CMK (cell line): Measurements from ENCODE around the gene COG5.

ENCODE experiments used
- DNase-seq: peaks from one replicate; pipeline ENCODE4 v3.0.0-alpha.2; 2010; ENCODE audit warnings: low read depth

COG5 gene

DNA sequence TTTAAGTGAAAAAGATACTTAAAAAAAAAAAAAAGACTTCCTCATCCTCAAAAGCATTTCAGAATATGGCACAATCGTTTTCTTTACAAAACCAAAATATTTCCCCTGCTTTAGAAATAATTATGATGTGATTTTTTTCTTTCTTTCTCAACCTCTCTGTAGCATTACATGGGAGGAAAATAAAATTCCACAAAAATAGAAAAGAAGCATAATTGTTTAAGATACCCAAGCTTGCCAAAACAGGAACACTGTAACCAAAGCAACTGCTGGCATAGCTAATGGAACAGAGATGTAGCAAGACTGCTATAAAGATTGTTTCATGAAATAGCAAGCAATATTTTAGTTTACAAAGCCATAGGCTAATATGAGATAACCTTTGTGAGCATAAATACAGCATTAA is 169.4 kb downstream of the COG5 start:
- DNase-seq = no peak

- no peak for DNase-seq
These were observed 170.9 kb downstream of the COG5 start for GRCh38 chr7:107392830-107393229.

DNA sequence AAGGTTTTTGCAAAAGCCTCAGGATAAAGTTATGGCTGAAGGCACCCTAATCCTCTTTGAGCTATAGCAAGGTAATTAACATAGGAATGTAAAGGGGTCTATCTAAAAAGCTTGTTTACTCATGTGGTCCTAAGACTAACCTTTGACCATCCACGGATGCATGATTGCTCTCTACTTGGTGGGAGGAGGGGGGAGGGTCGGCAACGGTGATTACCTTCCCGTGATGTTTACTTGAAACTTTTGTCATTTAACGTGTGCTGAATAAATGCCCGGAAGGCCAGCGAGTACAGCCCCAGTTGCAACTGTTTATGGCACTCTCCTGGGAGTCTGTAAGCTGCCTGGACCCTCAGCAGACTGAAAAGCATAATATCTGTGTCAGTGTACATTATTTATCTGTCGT is 172.8 kb downstream of the COG5 start:
- DNase-seq = no peak

DNA sequence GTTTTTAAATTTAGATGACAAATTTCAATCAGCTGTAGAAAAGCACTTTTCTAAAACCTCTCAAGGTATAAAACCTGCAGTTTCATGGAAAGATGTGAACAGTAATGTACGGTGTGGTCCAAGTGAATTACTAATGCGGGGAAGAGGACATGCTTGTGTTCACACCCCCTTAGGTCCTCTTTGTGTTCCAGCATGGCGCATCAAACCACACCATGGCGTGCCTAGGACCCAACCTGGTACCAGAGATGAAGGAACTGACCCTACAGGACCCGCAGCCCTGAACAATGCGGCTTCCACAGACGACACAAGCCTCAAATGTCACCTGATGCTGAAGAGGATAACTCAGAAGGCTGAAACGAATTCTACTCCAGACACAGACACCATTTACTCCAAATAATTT is 175.1 kb downstream of the COG5 start:
- no peak for DNase-seq

GRCh38 chr7:107387573-107388219 is 176.0 kb downstream of the COG5 start:
- no peak for DNase-seq

- DNase-seq = no peak
These were observed 176.6 kb downstream of the COG5 start for GRCh38 chr7:107387128-107387527.

GRCh38 chr7:107386548-107387102 is 177.1 kb downstream of the COG5 start:
- DNase-seq = no peak

DNA sequence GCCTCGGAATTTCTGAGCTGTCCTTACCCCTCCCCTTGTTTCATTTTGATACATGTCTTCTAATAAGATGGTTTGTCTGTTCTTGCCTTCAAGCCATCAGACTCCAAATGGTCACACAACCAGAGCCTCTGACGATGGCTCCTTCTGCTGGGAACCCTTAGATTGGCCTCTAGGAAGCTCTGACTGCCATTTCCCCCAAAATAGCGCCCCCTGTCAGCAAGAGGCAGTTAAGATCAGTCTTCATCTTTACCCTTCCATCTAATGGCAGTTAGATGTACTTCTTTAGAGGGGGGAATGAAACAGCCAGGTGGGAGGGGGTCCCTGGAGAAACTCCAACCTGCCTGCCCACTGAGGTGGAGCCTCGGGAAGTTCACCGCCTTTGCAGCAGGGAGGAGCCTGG is 179.7 kb downstream of the COG5 start:
- DNase-seq = no peak

DNA sequence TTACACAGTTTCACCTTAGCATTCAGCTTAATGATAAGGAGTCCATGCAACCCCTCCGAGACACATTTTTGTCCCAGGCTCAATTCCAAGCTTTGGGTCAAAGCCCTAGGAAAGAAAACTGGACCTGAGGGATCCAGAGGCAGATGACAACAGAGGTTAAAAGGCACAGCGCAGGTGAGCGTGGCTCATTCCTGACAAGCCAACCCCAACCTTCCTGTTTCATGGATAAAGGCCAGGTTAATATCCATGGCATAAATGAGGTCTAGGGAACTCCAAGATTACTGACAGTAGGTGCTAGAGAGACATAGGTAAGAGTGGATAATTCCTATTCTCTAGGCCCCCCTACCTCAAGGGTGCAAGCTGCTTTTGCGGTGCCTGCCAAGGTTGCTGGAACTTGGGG is 180.5 kb downstream of the COG5 start:
- no peak for DNase-seq

DNA sequence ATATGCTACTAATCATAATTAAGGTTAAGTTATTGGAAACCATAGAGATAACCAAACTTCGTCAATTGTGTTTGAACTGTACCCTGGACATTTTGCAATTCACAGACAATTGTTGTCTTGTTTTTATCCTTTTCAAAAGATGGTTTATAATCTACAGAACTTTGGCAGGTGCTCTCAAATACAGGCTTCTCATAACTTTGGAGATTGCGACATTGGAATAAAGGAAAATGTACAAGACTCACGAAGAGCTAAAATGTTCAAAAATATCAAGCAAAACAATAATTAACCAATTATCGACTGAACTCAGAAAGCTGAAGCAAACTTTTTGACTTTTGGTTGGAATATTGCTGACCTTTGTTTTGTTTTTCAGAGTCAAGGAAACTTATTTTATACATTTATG is 182.3 kb downstream of the COG5 start:
- DNase-seq = no peak

- no peak for DNase-seq
These were observed 190.4 kb downstream of the COG5 start for GRCh38 chr7:107373354-107373753.

- DNase-seq = no peak
These were observed 191.4 kb downstream of the COG5 start for GRCh38 chr7:107372298-107372697.

- no peak for DNase-seq
These were observed 192.9 kb downstream of the COG5 start for GRCh38 chr7:107370816-107371215.

DNA sequence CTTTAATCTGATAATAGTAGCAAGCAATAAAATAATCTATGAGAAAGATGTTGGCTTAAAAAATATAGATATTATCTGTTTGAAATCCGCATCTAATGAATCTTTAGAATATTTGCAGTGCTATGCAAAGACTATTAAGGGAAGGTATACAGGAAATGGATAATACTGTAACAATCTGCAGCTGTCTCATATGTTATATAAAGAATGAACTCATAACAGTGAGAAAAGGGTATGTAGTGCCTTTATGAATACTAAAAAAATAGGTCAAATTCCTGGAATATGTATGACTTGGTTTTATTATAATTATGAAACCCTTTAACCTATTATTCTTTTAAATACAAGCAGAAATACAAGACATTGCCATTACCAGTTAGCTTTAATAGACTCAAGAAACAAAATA is 198.9 kb downstream of the COG5 start:
- DNase-seq = no peak

DNA sequence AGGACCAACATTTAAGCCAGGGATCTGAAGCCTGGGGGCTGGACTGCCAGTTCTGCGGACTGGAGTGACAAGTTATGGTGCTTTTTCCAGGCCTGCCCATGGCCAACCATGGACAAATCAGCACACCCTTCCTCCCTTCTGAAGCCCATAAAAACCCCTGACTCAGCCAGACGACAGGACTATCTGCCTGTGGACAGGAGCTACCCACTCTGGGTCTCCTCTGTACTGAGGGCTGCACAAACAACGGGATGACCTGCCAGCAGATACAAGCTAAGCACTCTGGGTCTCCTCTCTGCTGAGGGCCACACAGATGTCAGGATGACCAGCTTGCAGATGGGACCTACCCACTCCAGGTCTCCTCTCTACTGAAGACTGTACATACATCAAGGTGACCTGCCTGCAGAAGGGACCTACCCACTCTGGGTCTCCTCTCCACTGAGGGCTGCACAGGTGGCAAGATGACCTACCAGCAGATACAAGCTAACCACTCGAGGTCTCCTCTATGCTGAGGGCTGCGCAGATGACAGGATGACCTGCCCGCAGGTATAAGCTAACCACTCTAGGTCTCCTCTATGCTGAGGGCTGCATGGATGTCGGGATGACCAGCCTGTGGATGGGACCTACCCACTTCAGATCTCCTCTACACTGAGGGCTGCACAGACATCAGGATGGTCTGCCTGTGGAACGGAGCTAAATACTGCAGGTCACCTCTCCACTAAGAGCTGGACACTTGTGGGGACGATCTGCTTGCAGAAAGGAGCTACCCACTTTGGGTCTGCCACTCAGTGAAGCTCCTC is 204.0 kb downstream of the COG5 start:
- DNase-seq = no peak

GRCh38 chr7:107355616-107356015 is 208.1 kb downstream of the COG5 start:
- DNase-seq = no peak

DNA sequence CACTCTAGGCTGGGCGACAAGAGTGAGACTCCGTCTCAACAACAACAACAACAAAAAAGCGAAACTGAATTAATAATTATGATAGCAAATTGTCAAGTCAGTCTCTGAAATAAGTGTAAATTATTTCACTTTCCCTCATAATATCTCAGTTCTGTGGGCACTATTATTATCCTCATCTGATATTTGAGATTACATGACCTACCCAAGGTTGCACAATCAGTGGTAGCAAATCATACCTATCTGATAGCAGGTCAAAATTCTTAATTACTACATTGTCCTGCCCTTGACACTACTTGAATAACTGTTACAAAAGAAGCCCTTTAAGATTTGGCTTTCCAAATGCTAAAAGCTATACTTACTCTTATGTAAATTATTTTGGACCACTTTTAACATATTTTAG is 209.1 kb downstream of the COG5 start:
- no peak for DNase-seq

DNA sequence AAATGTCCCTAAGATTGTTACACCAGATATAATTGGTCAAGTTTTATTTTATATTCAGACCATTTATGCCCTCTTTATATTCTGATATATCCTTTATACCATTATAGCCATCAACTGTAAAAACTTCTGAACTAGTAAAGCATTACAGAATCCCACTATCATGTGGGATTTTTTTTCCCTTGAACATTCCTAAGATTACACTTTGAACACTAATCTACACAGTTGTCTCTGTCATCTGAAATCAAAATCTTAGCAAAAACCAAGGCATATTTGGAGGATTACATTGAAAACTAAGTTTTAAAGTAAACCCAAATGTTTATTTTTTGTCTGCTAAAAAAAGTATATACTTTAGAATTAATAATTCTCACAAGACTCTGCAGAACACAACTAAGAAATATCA is 210.0 kb downstream of the COG5 start:
- no peak for DNase-seq

GRCh38 chr7:107345898-107346297 is 217.8 kb downstream of the COG5 start:
- DNase-seq = no peak

DNA sequence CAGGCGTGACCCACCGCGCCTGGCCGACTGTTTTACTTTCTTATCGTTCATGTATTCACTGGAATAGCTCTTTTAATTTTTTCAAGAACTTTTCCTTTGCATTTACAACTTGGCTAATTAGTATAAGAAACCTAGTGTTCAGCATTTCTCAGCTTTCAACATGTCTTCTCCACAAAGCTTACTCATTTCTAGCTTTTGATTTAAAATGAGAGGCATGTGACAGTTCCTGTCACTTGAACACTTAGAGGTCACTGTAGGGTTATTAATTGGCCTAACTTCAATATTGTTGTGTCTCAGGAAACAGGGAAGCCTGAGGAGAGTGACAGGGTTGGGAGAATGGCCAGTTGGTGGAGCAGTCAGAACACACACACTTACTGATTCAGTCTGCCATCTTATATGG is 218.9 kb downstream of the COG5 start:
- DNase-seq = no peak

DNA sequence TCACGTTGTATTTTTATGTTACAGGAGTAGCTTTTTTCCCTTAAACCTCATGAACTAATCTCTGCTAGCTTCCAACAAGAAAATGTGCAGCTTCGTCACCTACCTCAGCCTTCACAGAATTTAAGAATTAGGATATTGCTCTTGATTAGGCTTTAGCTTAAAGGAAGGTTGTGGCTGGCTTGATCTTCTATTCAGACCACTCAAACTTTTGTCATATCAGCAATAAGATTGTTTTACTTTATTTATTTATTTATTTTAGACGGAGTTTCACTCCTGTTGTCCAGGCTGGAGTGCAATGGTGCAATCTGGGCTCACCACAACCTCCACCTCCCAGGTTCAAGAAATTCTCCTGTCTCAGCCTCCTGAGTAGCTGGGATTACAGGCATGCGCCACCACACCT is 219.4 kb downstream of the COG5 start:
- DNase-seq = no peak

- DNase-seq = no peak
These were observed 225.6 kb downstream of the COG5 start for GRCh38 chr7:107338080-107338479.

DNA sequence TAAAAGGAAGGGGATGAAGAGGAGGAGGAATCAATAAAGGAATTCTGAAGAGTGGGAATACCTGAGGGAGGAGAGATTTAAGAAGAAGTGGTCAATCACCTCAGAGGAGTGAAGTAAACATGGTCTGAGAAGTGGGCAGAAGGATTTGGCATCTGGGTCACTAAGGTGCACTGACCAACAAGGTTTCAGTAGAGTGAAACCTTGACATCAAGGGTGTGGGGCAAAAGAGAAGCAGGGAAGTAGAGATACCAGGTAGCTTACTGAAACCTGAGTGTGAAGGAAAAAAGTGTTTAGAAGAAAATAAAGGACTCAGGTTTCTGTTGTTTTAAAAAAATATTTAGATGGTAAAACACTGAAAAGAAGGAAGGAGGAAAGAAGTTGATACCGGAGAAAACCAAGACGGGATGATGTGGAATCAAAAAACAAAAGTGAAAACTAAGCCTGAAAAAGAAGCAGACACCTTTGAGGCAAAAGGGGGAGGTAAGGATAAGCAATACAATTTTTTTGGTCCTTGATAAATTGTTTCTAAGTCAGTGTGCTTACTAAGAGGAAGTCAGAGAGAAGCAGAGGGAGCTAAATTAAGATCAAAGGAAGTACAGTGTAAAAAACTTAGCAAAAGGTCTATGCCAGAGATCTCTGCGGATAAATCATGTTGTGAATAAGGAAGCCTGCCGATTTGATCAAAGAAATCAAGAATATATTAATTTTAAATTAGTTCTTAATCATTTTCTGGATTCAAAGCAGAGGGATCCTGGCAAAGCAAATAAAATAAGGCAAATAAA is 231.0 kb downstream of the COG5 start:
- no peak for DNase-seq
